ENCODE measurements around the gene ARMC6.
A peak's percentile ranks its signal among the peaks of the same experiment; 100 is the strongest.

Gene ARMC6

DNA sequence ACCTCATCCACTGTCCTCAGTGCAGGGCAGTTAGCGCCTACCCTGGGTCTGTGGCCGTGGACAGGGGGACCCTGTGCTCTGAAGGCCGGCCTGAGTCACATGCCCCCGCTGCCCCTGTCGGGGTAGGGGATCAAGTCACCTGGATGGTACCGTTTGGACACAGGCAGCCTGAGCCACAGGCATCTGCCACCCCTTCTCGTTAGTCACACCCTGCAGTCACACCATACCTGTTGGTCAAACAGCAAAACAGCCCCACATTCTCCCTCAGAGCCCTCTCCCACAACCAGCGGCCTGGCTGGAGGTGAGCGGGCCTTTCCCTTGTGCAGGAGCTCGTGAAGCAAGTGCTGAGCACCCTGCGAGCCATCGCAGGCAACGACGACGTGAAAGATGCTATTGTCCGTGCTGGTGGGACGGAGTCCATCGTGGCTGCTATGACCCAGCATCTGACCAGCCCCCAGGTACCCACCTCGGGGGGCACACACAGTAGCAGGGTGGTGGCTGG, 21.6 kb downstream of the ARMC6 start:
- DNase-seq (ENCODE audit: low read depth), result no peak

DNA sequence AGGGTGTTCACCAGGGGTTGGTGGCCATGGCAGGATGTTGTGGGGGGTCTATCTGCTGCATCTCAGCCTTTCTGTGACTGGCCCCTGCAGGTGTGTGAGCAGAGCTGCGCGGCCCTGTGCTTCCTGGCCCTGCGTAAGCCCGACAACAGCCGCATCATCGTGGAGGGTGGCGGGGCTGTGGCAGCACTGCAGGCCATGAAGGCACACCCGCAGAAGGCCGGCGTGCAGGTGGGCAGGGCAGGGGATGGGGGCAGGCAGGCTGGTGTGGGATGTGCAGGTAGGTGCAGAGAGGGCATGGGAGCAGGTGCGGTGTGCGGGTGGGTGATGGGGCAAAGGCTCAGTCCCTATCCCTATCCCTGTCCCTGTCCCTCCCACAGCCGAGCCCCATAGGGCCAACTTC, 22.3 kb downstream of the ARMC6 start:
- no peak for DNase-seq (ENCODE audit: low read depth)

DNA sequence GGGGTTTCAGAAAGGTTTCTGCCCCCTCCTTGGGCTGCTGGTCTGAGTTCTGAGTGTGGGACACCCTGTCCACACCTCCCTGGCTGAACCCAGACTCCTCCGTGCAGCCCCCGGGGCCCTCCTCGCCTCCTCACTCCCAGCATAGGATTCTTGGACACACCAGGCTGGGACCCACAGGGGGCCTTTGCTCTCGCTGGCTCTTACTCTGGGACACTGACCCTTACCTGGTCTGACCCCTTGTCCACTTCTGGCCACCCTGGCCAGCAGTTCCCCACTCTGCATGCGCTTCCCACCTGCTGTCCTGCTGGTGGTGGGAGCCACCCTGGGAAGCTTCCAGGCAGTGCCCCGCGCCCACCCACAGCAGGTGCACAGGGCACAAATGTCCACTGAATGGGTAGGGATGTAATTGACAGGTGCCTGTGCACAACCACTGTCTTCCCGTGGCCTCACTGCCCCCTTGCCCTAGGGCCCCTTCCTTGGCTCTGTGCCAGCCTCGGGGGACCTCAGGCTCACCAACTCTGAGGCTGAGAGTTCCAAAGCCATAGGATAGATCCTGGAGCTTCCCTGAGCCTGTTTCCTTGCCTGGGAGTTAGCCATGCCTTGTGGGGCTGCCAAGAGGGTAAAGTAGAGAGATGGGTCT, 23.4 kb downstream of the ARMC6 start:
- DNase-seq (ENCODE audit: low read depth), result no peak

DNA sequence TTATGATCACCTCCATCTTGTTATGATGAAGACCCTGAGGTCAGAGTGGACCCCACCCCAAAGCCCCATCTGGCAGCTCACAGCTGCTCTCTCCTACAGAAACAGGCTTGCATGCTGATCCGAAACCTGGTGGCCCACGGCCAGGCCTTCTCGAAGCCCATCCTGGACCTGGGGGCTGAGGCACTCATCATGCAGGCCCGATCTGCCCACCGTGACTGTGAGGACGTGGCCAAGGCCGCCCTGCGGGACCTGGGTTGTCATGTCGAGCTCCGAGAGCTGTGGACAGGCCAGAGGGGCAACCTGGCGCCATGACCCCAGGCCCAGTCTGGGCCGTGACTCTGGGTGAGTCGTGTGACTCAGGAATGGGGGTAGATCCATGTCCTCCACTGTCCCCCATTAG, 23.9 kb downstream of the ARMC6 start:
- no peak for DNase-seq (ENCODE audit: low read depth)

DNA sequence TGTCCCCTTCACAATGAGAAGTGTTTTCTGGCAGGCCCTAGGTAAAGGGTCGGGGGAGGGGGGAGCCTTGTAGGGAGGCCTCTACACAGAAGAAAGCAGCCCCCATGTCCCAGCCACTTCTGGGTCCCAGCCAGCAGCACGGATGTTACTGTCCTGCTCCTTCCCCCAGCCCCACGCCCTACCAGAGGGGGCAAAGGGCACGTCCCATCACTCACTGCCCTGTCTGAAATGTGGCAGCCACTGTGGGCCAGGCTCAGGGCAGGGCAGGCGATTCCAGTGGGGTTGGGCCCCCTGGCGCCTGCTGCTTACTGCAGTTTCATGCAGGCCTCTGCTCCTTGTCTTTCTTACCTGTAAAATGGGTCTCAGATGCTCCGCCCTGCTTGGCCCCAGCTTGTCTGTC, 24.3 kb downstream of the ARMC6 start:
- DNase-seq (ENCODE audit: low read depth), result no peak

DNA sequence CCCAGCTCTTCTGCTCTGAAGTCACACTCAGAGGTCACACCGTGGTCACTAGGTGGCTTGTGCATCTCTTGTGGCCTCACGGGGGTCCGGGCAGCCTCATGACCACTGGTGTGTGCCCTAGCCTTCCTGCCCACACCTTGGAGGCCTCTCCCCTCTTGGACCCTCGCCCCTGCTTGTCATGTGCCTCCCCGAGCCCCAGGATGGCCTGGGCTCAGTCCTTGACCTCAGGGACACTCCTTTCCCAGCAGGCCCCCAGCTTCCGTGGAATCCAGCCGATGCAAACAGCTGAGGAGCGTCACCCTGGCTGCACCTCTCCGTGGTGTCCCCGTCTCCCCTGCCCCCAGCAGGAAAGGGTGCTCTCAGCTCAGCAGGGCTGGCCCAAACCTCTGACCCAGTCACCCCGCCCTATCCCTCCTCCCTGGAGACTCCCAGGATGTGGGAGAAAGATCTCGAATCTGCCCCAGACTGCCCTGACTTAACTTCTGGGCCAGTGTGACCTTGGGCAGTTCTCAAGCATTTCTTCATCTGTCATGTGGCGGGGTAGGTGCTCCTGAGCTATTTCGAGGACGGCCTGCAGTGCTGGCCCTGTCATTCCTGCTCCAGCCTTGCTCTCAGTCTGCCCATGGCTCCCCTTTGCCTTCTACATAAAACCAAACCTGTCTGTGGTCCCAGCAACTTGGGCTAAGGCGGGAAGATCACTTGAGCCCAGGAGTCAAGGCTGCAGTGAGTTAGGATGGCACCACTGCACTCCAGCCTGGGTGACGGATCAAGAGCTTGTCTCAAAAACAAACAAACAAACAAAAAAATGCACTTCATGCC, 25.8 kb downstream of the ARMC6 start:
- DNase-seq (ENCODE audit: low read depth), result no peak

DNA sequence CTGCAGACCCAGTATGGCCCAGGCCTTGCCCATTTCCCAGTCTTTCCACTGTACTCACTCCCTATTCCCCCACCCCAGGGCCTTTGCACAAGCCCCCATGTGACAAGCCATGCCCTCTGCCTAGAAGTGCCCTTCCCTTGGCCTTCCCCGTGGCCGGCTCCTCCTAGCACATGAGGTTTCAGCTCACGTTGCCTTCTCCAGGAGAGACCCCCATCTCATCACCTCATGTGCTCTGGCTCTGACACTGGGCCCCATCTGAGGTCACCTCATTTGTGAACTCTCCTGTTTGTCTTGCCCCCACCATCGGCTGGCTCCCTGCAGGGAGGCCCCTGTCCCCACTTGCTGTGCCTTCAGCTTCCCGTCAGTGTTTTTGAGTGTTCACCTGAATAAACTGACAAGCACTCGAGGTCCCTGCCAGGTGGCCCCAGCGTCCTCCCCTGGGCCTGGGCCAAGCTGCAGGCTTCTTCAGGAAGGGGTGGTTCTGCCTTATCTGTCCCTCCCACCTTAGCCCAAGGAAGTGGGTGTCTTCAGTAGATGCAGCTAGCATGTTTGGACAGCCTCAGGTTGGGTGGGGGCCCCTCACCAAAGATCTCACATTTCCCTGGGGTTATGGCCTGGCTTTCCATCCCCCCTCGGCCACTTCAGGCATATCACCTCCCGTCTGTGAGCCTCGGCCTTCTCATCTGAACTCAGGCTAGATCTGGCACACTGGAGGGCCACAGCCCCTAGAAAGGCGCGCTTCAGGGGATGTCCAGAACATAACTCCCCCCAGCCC, 26.6 kb downstream of the ARMC6 start:
- no peak for DNase-seq (ENCODE audit: low read depth)

DNA sequence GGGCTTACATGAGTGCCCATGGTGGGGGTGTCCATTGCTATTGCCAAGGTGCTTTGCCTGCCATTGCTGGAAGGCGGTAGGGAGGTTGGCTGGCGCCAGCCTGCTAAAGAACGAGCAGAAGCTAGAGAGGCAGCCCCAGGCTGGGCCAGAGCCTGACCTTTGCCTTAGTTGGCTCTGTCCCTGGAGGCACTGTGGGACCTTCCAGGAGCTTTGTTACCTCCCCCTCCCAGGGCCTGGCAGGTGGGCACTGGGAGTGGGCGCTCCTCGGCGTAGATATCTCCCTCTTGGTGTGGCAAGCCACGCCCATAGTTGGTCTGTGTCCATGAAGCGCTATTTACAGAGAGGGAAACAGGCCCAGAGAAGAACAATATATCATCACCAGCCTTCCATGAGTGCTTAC, 28.1 kb downstream of the ARMC6 start:
- no peak for DNase-seq (ENCODE audit: low read depth)

DNA sequence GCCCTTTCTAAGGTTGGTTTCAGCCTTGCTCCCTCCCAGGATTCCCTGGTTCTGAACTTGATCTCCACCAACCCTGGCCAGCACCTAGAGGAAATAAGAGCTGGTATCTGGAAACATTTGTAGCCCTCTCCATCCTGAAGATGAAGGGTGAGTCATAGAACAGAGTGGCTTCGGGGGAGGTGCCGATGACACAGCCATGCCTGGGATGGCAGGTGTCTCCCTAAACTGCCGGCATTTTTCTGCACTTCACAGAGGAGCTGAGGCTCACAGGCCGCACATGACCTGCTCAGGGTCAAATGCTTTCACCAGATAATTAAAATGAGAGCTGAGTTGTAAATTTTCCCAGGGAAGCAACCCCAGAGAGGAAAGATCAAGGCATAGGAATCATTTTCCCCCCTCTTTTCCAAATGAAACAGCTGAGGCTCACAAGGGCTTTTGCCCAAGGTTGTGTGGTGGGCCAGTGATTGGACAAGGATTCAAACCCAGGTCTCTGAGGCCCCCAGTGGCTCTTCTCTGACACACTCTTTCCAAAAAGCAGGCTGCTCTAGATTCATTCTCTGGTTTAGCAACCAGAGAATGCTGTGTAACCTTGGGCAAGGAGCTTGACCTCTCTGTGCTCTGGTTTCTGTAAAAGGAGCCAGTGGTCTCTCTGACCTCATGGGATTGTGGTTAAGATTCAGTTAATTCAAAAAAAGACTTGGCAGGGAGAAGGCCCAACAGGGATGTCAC, 29.2 kb downstream of the ARMC6 start:
- DNase-seq (ENCODE audit: low read depth), result no peak

DNA sequence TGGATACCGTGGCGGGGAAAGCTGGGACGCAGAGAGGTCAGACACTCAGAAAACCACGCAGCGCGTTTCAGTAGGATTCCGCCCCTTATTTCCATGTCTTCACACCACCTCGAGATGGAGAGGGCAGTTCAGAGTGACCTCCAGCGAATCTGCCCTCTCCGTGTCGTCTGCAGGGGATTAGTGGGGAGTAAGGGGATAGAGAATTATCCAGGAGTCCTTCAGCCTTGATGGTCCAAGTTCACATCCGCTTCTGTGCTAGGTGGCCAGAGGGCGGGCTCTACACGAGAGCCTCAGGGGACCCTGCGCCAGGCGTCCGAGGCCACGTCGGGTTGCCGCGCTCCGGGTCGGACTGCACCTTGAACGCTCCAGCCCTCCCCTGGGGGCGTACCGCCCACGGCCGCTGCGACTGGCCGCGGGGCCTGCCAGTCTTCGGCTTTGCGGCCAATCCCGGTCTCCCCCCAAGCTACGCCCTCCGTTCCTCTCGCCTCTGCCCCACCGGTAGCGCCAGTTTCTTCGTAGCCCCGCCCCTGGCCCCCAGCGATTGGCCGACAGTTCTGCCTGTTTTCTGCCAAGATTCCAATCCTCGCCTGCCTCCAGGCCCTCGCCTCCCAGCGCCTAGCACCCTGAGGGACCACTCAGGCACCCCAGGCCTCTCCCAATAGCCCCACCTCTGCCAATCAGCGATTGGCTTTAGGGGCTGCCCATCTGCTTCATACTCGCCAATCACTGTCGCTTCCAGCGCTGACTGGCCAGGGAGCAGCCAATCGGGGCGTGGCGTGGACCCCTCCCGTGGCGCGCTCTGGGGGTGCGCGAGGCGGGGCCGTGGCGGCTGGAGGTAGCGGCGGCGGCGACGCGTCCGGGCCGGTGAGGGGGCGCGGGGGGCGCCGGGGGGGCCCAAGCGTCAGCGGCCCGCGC, 30.0 kb downstream of the ARMC6 start, which contains the start of gene SLC25A42:
TSS of gene SLC25A42 (plus strand) at position 812 of the 915 bp plus-strand sequence. CDS start 32,131 bp downstream, outside the sequence.
- peak; percentile 98 for DNase-seq (ENCODE audit: low read depth)

DNA sequence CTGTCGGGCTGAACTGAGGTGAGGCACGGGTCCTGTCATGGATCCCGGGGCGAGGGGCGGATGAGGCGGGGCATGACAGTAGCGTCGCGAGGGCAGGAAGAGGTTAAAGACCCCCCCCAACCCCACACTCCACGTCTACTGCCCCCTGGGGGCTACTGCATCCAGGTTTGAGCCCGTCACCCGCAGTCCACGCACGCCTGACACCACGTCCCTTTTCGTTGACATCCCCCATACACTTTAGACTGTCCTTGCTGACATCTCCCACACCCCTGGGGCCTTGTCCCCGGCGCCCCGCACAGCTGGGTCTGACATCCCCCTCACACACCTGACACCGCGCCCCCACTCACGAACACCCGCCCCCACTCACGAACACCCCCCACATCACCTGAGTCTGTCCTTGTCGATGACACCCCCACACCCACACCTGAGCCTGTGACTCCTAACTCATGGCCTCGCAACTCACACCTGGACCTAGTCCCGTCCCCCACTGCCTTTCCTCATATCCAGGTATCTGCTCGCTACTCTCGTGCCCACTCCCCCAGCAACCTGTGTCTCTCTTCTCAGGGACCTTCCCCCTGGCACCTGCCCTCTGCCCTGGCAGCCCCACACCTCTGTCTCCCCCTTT, 30.8 kb downstream of the ARMC6 start:
- no peak for DNase-seq (ENCODE audit: low read depth)

DNA sequence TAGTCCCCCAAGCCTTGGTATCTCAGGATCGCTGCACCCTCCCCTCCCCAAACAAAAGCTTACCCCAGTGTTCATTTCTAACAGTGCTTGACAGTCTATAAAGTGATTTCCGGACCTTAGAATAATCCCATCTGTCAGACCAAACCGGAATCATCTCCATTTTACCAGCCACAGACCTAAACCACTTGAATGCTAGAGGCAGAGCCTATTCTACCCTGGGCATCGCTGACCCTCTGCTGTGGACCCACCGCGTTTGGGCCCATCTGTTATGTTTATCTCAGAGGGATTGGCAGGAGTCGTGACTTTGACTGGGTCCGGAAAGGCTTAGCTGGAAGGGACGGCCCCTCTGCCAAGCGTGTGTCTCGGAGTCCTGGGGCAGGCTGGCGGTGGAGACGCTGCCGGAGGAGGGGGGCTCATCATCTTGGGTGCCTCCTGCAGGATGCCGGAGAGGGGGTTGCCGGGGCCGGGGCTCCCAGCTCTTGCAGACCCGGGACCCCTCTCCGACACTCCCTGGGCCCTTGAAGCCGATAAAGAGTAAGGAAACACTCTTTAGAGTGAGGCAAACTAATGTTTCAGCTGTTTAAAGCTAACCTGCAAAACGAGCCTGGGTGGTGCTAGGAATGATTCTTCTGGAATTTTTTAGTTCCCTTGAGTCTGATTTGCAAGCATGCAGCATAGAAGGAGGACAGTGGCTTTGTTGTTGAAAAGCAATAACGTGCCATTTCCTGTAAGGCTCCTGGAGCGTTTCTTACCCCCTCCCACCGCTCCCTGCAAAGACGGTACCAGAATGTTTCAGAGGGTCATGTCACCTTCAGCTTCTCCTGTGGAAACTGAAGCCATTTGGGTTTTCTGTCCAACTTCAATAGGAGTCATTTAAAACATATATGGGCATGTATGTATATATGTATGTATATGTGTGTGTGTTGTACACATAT, 31.7 kb downstream of the ARMC6 start:
- peak; percentile 9 for DNase-seq (ENCODE audit: low read depth)

DNA sequence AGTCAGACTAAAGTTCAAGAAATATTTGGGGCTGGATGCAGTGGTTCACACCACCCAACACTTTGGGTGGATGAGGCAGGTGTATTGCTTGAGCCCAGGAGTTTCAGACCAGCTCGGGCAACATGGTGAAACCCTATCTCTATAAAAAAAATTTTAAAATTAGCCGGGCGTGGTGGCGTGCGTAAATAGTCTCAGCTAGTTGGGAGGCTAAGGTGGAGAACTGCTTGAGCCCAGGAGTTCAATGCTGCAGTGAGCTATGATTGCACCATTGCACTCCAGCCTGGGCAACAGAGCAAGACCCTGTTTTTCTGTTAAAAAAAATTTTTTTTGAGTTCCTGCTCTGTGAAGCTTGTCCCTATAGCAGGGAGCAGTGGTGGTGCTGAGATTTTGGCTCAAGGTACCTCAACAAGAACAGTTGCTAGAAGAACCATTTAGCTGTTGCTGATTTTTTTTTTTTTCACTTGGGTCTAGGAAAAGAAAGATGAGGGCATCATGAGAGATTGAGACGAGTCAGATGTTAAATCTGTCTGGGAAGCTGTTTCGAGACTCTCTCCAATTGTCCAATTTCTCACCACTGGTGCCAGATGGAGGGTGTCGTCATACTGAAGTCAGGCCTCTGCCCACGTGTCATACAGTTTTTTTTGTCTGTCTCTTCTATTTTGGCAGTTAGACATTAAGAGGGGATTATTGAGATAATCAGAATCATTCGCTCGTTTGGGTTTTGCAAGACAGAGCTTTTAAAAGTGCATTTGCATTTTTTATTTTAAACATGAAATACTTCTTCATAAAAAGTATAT, 34.1 kb downstream of the ARMC6 start:
- no peak for DNase-seq (ENCODE audit: low read depth)

DNA sequence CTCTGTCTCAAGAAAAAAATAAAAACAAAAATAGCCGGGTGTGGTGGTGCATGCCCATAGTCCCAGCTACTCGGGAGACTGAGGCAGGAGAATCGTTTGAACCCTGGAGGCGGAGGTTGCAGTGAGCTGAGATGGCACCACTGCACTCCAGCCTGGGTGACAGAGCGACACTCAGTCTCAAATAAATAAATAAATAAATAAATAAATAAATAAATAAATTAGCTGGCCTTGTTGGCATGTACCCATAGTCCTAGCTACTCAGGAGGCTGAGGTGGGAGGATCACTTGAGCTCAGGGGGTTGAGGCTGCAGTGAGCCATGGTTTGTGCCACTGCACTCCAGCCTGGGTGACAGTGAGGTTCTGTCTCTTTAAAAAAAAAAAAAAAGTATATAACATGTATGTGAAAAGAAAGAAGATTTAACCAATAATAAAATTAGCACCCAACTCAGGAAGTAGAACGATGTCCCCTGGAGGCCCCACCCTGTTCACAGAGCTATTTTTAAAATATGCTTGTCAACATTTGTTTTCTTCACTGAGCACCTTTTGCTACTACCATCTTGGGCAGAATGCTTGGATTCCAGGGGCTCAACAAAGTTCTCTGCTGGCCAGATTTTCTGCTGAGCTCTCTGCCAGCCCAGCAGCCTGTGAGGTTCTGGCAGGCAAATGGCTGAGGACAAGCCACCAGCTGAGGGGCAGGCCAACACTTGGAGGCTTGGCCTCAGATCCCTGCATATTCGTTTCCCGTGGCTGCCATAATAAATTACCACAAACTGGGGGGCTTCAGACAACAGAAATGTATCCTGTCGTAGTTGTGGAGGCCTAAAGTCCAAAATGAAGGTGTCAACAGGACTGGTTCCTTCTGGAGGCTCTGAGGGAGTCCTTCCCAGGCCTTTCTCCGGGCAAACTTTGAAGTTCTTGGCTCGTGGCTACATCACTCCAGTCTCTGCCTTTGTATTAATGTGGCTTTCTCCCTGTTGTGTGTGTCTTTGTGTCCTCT, 35.6 kb downstream of the ARMC6 start:
- DNase-seq (ENCODE audit: low read depth), result no peak

DNA sequence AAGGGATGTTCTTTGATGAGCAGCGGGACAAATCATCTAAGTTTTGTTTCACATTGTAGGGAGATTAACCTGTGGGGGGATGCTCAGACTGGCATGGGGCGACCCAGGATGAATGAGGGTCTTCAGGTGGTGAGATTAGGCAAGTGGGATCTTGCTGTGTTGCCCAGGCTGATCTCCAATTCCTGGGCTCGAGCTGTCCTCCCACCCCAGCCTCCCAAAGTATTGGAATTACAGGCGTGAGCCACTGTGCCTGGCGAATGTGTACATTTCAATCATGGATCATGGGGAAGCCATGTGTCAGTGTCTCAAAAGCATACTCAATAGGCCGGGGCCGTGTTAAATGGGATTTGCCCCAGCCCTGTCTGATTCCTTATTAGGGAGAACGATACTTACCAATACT, 38.5 kb downstream of the ARMC6 start:
- DNase-seq (ENCODE audit: low read depth), result no peak

DNA sequence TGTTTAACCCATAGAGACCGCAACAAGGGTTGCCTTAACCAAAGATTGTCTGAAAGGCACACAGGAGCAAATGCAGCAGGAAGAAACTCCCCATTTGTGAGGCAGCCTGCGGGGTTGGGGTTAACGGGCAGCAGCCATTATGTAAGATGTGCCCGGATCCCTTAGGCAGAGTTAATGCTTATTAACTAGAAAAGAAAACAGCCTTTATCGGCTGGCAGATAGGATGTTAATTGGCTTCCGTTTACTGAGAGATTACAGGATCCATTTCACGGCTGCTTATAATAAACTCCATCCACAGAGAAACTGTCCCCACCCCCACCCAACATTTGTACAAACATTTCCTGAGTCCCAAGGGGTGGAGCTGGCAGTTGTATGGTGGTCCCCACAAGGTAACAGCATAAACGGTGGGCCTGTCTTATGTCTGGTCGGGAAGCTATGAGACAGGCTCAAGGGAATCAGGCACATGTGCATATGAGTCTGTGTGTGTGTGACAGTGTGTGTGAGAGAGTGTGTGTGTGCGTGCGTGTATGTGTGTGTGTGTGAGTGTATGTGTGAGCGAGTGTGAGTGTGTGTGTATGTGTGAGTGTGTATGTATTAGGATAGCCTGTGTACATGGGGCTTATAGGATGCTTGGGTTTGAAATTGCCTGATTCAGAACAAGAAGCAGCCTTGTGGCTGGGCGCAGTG, 40.9 kb downstream of the ARMC6 start:
- DNase-seq (ENCODE audit: low read depth), result no peak

DNA sequence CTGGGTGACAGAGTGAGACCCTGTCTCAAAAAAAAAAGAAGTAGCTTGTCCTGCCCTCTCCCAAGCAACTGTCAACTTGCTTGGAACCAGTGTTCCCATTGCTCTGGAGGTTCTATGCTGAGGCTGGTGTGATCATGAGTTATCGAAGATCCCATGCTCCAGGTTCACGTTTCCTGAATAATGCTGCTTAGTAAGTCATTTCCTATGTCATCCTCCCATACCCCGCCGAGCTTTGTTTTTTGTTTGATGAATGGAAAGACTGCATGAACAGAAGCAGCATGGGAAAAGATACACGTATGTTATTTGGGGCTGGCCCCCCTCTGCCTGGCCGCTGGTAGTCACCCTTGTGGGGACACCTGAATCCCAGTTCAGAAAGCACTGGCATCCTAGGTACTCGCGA, 41.7 kb downstream of the ARMC6 start:
- no peak for DNase-seq (ENCODE audit: low read depth)

Measured in activated gamma-delta T cell treated with anti-CD3 and anti-CD28 coated beads, Interleukin-2, amount 50 U/mL, for 16 hours (primary cell).